GM23338 (cell line): ENCODE measurements around the gene CLEC4E. TPM values are rescaled to one million over a fixed set of nuclear protein-coding genes. Genes with fewer than 3 reads are reported as not detected.

ENCODE experiments used
- ATAC-seq: fragments of 200-7000 bp; cut with Tn5 transposase; 3 replicates; pipeline ENCODE4 v1.9.1; 2020
- DNase-seq: peaks from one replicate; pipeline ENCODE4 v3.0.0-alpha.2; 2015; ENCODE audit warnings: low spot score
- H2AFZ ChIP-seq: fragments of 200-600 bp; sonication (generic); 2 replicates; pipeline ENCODE4 v1.8.0; 2016; ENCODE audit warnings: antibody characterized with exemption, mild to moderate bottlenecking, moderate library complexity
- H3F3A ChIP-seq: fragments of 200-600 bp; sonication (generic); replicated peaks from 2 replicates; pipeline ENCODE4 v1.8.0; 2017; ENCODE audit warnings: antibody characterized with exemption, mixed run types, low read depth
- H3K27ac ChIP-seq: fragments of 200-600 bp; sonication (generic); 2 replicates; pipeline ENCODE4 v1.6.1; 2016; ENCODE audit warnings: low read depth
- H3K27me3 ChIP-seq: fragments of 200-600 bp; sonication (generic); 2 replicates; pipeline ENCODE4 v1.8.0; 2016; ENCODE audit warnings: mild to moderate bottlenecking, mixed run types, moderate library complexity; ENCODE audit not compliant: insufficient read depth
- H3K36me3 ChIP-seq: fragments of 200-600 bp; sonication (generic); 2 replicates; pipeline ENCODE4 v1.8.0; 2016; ENCODE audit warnings: mild to moderate bottlenecking; ENCODE audit not compliant: insufficient read depth
- H3K4me1 ChIP-seq: fragments of 200-600 bp; sonication (generic); 2 replicates; pipeline ENCODE4 v1.8.0; 2016; ENCODE audit warnings: mild to moderate bottlenecking, moderate library complexity; ENCODE audit not compliant: insufficient read depth
- H3K4me2 ChIP-seq: fragments of 200-600 bp; sonication (generic); 2 replicates; pipeline ENCODE4 v1.7.1; 2017; ENCODE audit warnings: mixed run types
- H3K4me3 ChIP-seq: fragments of 200-600 bp; sonication (generic); 2 replicates; pipeline ENCODE4 v1.6.1; 2016; ENCODE audit warnings: mixed run types
- H3K79me2 ChIP-seq: fragments of 200-600 bp; sonication (generic); replicated peaks from 2 replicates; pipeline ENCODE4 v1.8.0; 2017; ENCODE audit warnings: mild to moderate bottlenecking; ENCODE audit not compliant: insufficient read depth
- H3K9me2 ChIP-seq: fragments of 200-600 bp; sonication (generic); 2 replicates; pipeline ENCODE4 v1.8.0; 2017; ENCODE audit not compliant: insufficient read depth
- H4K20me1 ChIP-seq: fragments of 200-600 bp; sonication (generic); replicated peaks from 2 replicates; pipeline ENCODE4 v1.8.0; 2017; ENCODE audit warnings: mild to moderate bottlenecking; ENCODE audit not compliant: insufficient read depth
- H3K27ac Mint-ChIP-seq: 2 replicates; pipeline ENCODE4 v1.8.0; 2020; ENCODE audit warnings: inconsistent platforms, mild to moderate bottlenecking, moderate library complexity, mixed read lengths
- H3K27me3 Mint-ChIP-seq: 3 replicates; pipeline ENCODE4 v1.8.0; 2022; ENCODE audit warnings: low read depth, mild to moderate bottlenecking, moderate library complexity, mixed read lengths, inconsistent platforms; ENCODE audit not compliant: insufficient read depth, poor library complexity
- H3K36me3 Mint-ChIP-seq: 3 replicates; pipeline ENCODE4 v1.8.0; 2021; ENCODE audit warnings: low read depth, mild to moderate bottlenecking, inconsistent platforms, moderate library complexity, mixed read lengths
- H3K4me1 Mint-ChIP-seq: 3 replicates; pipeline ENCODE4 v1.8.0; 2020; ENCODE audit warnings: mild to moderate bottlenecking, inconsistent platforms, mixed read lengths
- H3K4me3 Mint-ChIP-seq: 3 replicates; pipeline ENCODE4 v1.8.0; 2021; ENCODE audit warnings: moderate library complexity, mild to moderate bottlenecking, inconsistent platforms, mixed read lengths
- H3K9me3 Mint-ChIP-seq: 3 replicates; pipeline ENCODE4 v1.8.0; 2020; ENCODE audit warnings: moderate library complexity, mild to moderate bottlenecking, inconsistent platforms, mixed read lengths
- CREB1 ChIP-seq: fragments of 250-450 bp; sonication (Bioruptor Pico); IDR thresholded peaks from 2 replicates; pipeline ENCODE4 v1.5.0; 2020; ENCODE audit warnings: low read depth, mild to moderate bottlenecking, moderate library complexity
- EZH2 ChIP-seq: fragments of 200-600 bp; sonication (generic); IDR thresholded peaks from one replicate; pipeline ENCODE4 v1.8.0; 2017; ENCODE audit warnings: antibody characterized with exemption, mild to moderate bottlenecking, low read depth; ENCODE audit not compliant: unreplicated experiment
- EZH2phosphoT487 ChIP-seq: fragments of 200-600 bp; sonication (generic); IDR thresholded peaks from one replicate; pipeline ENCODE4 v1.8.1; 2018; ENCODE audit warnings: antibody characterized with exemption; ENCODE audit not compliant: unreplicated experiment
- JUNB ChIP-seq: IDR thresholded peaks from one replicate; pipeline ENCODE4 v1.6.1; 2016; ENCODE audit warnings: antibody characterized with exemption; ENCODE audit not compliant: unreplicated experiment
- NANOG ChIP-seq: IDR thresholded peaks from 2 replicates; pipeline ENCODE4 v1.6.1; 2016; ENCODE audit warnings: antibody characterized with exemption, borderline replicate concordance
- REST ChIP-seq: IDR thresholded peaks from one replicate; pipeline ENCODE4 v1.6.1; 2018; ENCODE audit warnings: antibody characterized with exemption; ENCODE audit not compliant: unreplicated experiment
- STAT1 ChIP-seq: IDR thresholded peaks from one replicate; pipeline ENCODE4 v1.6.1; 2016; ENCODE audit warnings: antibody characterized with exemption; ENCODE audit not compliant: unreplicated experiment
- ZNF462 ChIP-seq: fragments of 250-450 bp; sonication (Bioruptor Pico); IDR thresholded peaks from 2 replicates; pipeline ENCODE4 v1.5.0; 2020; ENCODE audit warnings: mild to moderate bottlenecking, moderate library complexity
- polyA plus RNA-seq: library from polyadenylated mRNA; unstranded; fragments of >200 nt; fragmentation: Nextera tagmentation; extraction: Ambion mirVana; gene quantifications from 2 replicates; pipeline ENCODE4 v1.2.1, GENCODE V29; 2016
- total RNA-seq: library from RNA; depleted of rRNA; stranded (reverse); fragments of >200 nt; shearing (Covaris generic); gene quantifications from 2 replicates; pipeline ENCODE4 v1.2.3, GENCODE V29; 2014

Gene CLEC4E
- total and polyA plus RNA-seq, 2 experiments from 2014 or later: not detected

GRCh38 chr12:8549381-8549780 lies 8.7 kb upstream of the CLEC4E start:
- TF ChIP-seq REST (no peak), CREB1 (CRISPR knock-in tag) (no peak), EZH2phosphoT487 (no peak), STAT1 (no peak), JUNB (no peak), NANOG (no peak), EZH2 (no peak), ZNF462 (CRISPR knock-in tag) (no peak)
- H3K4me1 Mint-ChIP-seq: no peaks in the 10 kb centered on the region
- Histone ChIP-seq H3K36me3 (no peaks in the 10 kb centered on the region), H3K79me2 (no peaks in the 10 kb centered on the region), H3K27me3 (no peaks in the 10 kb centered on the region), H3K9me2 (no peaks in the 10 kb centered on the region), H3K27ac (no peak overlapping the region), H3F3A (no peaks in the 10 kb centered on the region), H3K4me3 (no peak overlapping the region), H3K4me2 (no peak overlapping the region), H4K20me1 (no peaks in the 10 kb centered on the region), H3K4me1 (no peaks in the 10 kb centered on the region), H2AFZ (no peak overlapping the region)
- H3K9me3 Mint-ChIP-seq: no peaks in the 10 kb centered on the region
- no peak overlapping the region for H3K27ac Mint-ChIP-seq
- ATAC-seq: no peak
- H3K4me3 Mint-ChIP-seq: no peak overlapping the region
- DNase-seq: no peak
- H3K36me3 Mint-ChIP-seq: no peaks in the 10 kb centered on the region
- peaks cover 2% of the 10 kb centered on the region for H3K27me3 Mint-ChIP-seq
